ENCODE results near the gene SUCLA2.
"Not testable (repeated sequence)": the region's sequence is repeated elsewhere in the genome, so short reads cannot be mapped to it uniquely, and the experiment has no call there.

The SUCLA2 gene

DNA sequence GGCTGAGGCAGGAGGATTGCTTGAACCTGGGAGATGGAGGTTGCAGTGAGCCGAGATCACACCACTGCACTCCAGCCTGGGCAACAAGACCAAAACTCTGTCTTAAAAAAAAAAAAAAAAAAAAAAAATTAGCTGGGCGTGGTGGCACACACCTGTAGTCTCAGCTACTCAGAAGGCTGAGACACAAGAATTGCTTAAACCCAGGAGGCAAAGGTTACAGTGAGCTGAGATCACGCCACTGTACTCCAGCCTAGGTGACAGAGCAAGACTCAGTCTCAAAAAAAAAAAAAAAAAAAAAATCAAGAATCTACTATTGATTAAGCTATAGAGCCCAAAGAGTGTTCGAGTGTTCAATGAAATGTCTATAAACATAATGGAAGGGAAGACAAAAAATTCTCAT is 55.9 kb downstream of the SUCLA2 start:
- not testable (repeated sequence) for DNase-seq (ENCODE audit: low read depth); H3K4me3 ChIP-seq (ENCODE audit: low read length); H3K27me3 ChIP-seq (replicated peaks; ENCODE audit: control insufficient read depth, insufficient read depth, low read length); H3K4me1 ChIP-seq (ENCODE audit: control insufficient read depth, insufficient read depth, low read length); H3K9ac ChIP-seq (ENCODE audit: low read length); H3K9me3 ChIP-seq (ENCODE audit: control insufficient read depth, low read length)
- H3K36me3 ChIP-seq (ENCODE audit: control insufficient read depth, insufficient read depth, low read length, severe bottlenecking), result peaks cover 65% of the 10 kb centered on the region

DNA sequence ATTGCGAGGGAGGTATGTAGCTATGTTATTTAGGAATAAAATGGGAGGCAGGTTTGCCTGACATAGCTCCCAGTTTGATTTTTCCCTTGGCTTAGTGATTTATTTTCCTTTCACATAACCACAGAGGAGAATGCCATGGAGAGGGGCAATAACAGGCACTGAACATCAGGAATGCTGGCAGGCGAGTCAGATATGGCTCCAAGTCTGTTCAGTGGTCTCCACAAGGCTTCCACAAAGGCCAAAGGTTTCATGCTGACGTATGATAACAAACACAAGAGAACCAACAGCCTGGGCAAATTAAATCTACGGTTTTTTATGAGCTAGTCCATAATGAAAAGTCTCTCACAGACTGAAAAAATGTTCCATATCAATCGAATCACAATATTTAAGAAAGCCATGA is 66.7 kb downstream of the SUCLA2 start:
- Histone ChIP-seq H3K9me3 (ENCODE audit: control insufficient read depth, low read length) (no peaks in the 10 kb centered on the region), H3K4me3 (ENCODE audit: low read length) (no peak overlapping the region), H3K27me3 (replicated peaks; ENCODE audit: control insufficient read depth, insufficient read depth, low read length) (no peaks in the 10 kb centered on the region), H3K36me3 (ENCODE audit: control insufficient read depth, insufficient read depth, low read length, severe bottlenecking) (peaks cover 12% of the 10 kb centered on the region), H3K9ac (ENCODE audit: low read length) (no peak overlapping the region), H3K4me1 (ENCODE audit: control insufficient read depth, insufficient read depth, low read length) (no peaks in the 10 kb centered on the region)
- no peak for DNase-seq (ENCODE audit: low read depth)

DNA sequence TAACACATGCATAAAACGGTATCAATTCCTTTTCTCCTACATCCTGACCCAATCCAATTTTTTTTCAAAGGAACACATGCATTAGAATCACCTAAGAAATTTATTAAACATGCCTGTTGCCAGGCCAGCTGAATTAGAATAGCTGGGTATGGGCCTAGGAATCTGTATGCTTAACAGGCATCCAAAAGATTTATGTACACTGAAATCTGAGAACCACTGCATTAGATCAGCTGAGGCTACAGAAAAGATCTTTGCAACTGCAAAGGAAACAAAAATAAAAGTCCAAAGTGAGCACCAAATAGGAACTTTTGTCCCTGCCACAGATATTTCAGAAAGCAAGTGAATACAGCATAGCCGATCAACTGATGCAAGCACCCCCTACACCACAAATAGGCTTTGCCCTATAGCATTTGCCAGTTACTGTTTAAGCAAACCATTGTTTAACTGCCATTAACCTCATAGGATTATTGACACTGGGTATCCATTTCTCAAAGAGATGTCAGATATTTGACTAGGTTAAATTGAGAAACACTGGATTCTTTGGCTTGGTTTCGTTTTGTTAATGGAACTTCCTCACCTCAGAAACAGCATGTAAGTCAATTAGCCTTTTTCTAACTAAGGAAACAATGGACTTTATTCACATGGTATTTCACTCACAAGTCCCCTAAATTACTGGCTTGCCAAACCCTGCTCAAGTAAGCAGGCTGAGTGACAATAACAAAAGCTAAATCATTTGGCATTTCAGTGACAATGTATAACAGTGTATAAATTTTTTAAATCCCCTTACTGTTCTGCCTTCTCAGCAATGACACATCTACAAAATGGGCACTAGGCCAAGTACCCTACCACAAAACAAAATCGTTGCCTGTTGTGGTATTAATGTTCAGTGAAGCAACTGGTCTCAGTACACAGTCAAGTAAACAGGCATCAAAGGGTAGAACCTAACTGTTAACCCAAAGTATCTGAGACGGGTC is 67.8 kb downstream of the SUCLA2 start:
- no peaks in the 10 kb centered on the region for H3K9me3 ChIP-seq (ENCODE audit: control insufficient read depth, low read length)
- H3K4me1 ChIP-seq (ENCODE audit: control insufficient read depth, insufficient read depth, low read length), result no peaks in the 10 kb centered on the region
- H3K9ac ChIP-seq (ENCODE audit: low read length), result no peak overlapping the region
- H3K36me3 ChIP-seq (ENCODE audit: control insufficient read depth, insufficient read depth, low read length, severe bottlenecking), result peaks cover 11% of the 10 kb centered on the region
- H3K27me3 ChIP-seq (replicated peaks; ENCODE audit: control insufficient read depth, insufficient read depth, low read length), result no peaks in the 10 kb centered on the region
- DNase-seq (ENCODE audit: low read depth), result no peak
- H3K4me3 ChIP-seq (ENCODE audit: low read length), result no peak overlapping the region

DNA sequence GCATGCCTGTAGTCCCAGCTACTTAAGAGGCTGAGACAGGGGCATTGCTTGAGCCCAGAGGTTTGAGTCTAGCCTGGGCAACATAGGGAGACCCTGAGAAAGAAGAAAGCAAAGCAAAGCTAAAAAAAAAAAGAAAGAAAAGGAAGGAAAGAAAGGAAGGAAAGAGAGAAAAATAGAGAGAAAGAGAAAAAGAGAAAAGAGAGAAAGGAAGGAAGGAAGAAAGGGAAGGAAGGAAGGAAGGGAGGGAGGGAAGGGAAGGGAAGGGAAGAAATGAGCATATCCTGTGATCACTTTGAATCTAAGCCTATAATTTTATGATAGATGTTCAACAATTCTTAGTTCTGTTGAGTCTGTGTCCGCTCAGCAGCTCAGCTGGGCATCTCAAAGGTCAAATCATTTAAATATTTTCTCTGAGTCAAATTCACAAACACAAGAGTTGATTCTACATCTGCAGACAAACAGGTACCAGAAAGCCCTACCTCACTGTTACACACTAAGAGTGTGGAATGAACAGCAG is 70.4 kb downstream of the SUCLA2 start:
- Histone ChIP-seq H3K36me3 (ENCODE audit: control insufficient read depth, insufficient read depth, low read length, severe bottlenecking) (no peaks in the 10 kb centered on the region), H3K27me3 (replicated peaks; ENCODE audit: control insufficient read depth, insufficient read depth, low read length) (no peaks in the 10 kb centered on the region), H3K4me3 (ENCODE audit: low read length) (no peak overlapping the region), H3K4me1 (ENCODE audit: control insufficient read depth, insufficient read depth, low read length) (no peaks in the 10 kb centered on the region), H3K9ac (ENCODE audit: low read length) (no peak overlapping the region), H3K9me3 (ENCODE audit: control insufficient read depth, low read length) (no peaks in the 10 kb centered on the region)
- no peak for DNase-seq (ENCODE audit: low read depth)

DNA sequence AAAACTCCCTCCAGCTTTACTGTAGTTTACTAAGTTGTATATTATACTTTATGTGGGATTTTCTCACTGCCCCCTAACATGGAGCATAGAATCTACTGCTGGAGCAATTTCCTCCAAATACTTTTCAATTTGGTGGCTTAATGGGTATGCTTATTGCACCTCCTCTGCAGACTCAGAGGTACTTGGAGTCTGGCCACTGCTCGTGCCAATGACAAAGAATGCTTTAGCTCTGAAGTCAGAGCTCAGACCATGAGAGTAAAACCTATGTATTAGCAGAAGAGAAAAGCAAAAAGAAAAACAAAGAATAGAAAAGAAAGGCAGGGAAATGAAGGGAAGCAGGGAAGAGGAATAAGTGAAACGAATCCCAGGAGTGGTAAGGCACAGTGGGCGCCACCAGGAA is 71.9 kb downstream of the SUCLA2 start:
- no peaks in the 10 kb centered on the region for H3K36me3 ChIP-seq (ENCODE audit: control insufficient read depth, insufficient read depth, low read length, severe bottlenecking)
- H3K4me3 ChIP-seq (ENCODE audit: low read length), result no peak overlapping the region
- no peaks in the 10 kb centered on the region for H3K4me1 ChIP-seq (ENCODE audit: control insufficient read depth, insufficient read depth, low read length)
- no peak for DNase-seq (ENCODE audit: low read depth)
- no peak overlapping the region for H3K9ac ChIP-seq (ENCODE audit: low read length)
- H3K9me3 ChIP-seq (ENCODE audit: control insufficient read depth, low read length), result no peaks in the 10 kb centered on the region
- no peaks in the 10 kb centered on the region for H3K27me3 ChIP-seq (replicated peaks; ENCODE audit: control insufficient read depth, insufficient read depth, low read length)

DNA sequence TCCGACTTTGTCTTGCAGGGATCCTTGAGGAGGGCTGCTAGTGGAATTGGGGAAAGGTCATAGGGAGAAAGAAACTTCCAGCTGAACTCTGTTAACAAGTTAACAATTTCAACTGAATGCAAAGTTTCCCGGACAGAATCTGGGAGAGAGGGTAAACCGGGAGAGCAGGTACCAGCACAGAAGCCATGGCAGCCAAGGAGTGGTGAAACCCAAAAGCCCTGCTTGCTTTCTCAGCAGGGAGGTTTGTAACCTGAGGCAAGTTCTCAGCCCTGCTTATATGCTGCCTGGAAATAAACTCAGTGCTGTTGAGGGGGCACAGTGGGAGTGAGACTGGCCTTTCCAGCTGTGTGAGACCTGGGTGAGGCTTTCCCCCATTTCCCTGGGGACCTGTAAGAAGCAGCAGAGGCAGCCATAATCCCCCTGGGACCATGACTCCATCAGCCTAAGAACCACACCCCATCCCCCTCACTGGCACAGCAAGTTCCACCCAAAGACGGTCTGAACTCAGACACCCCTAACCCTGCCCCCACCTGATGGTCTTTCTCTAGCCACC is 84.0 kb downstream of the SUCLA2 start:
- Histone ChIP-seq H3K4me1 (ENCODE audit: control insufficient read depth, insufficient read depth, low read length) (no peaks in the 10 kb centered on the region), H3K27me3 (replicated peaks; ENCODE audit: control insufficient read depth, insufficient read depth, low read length) (no peaks in the 10 kb centered on the region), H3K4me3 (ENCODE audit: low read length) (no peak overlapping the region), H3K9ac (ENCODE audit: low read length) (no peak overlapping the region), H3K36me3 (ENCODE audit: control insufficient read depth, insufficient read depth, low read length, severe bottlenecking) (peaks cover 7% of the 10 kb centered on the region), H3K9me3 (ENCODE audit: control insufficient read depth, low read length) (peaks cover 10% of the 10 kb centered on the region)
- no peak for DNase-seq (ENCODE audit: low read depth)

DNA sequence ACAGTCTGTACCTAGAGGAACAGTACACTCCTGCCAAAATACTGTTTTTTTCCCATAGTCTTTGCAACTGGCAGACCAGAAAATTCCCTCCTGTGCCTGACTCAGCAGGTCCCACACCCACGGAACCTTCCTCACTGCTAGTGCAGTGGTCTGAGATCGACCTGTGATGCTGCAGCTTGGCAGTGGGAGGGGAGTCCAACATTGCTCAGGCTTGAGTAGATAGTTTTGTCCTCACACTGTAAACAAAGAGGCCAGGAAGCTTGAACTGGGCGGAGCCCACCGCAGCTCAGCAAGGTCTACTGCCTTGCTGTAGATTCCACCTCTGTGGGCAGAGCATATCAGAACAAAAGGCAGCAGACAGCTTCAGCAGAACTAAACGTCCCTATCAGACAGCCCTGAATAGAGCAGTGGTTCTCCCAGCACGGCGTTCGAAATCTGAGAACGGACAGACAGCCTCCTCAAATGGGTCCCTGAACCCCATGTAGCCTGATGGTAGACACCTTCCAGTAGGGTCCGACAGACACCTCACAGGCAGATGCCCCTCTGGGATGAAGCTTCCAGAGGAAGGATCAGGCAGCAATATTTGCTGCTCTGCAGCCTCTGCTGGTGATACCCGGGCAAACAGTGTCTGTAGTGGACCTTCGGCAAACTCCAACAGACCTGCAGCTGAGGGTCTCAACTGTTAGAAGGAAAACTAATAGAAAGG is 92.7 kb downstream of the SUCLA2 start:
- DNase-seq (ENCODE audit: low read depth), result no peak
- Histone ChIP-seq H3K27me3 (replicated peaks; ENCODE audit: control insufficient read depth, insufficient read depth, low read length) (no peaks in the 10 kb centered on the region), H3K9me3 (ENCODE audit: control insufficient read depth, low read length) (no peaks in the 10 kb centered on the region), H3K4me1 (ENCODE audit: control insufficient read depth, insufficient read depth, low read length) (peaks cover 6% of the 10 kb centered on the region), H3K9ac (ENCODE audit: low read length) (no peak overlapping the region), H3K36me3 (ENCODE audit: control insufficient read depth, insufficient read depth, low read length, severe bottlenecking) (peaks cover 6% of the 10 kb centered on the region), H3K4me3 (ENCODE audit: low read length) (no peak overlapping the region)

DNA sequence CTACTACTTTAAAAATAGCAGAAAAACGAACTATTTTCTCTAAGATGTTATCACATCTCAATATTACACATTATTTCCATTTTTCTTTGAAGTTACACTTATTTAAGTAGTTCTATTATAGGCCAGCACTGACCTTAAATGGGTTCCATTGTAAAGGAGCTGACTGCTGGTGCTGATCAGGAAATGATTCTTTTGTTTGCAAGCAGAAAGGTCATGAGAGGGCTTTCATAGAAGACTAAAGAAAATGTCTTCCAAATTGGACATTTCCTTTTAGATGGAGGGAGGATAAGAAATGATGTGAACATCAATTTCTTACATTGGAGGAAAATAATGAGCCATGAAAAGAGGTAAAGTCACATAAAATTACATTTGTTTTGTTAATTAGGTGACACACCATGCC is 96.2 kb downstream of the SUCLA2 start:
- H3K9ac ChIP-seq (ENCODE audit: low read length), result no peak overlapping the region

DNA sequence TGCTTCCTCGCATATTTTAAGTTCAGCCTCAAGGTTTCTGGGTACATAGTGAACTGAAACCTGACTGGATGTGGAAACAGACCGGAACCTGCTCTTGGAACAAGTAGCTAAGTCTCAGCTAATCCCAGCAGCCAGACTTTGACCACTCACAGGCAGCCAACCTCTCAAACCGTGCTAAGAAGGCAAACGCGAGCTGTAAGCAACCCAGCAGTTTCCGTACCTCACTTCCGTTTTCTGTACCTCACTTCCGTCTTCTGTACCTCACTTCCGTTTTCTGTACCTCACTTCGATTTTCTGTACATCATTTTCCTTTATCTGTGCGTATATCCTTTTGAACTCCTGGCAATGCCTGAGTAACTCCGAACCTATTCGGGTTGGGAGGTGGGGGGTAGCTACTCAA is 96.8 kb downstream of the SUCLA2 start:
- peak overlapping the region; percentile 47 for H3K9ac ChIP-seq (ENCODE audit: low read length)
- peaks cover 6% of the 10 kb centered on the region for H3K4me1 ChIP-seq (ENCODE audit: control insufficient read depth, insufficient read depth, low read length)
- no peaks in the 10 kb centered on the region for H3K27me3 ChIP-seq (replicated peaks; ENCODE audit: control insufficient read depth, insufficient read depth, low read length)
- peak overlapping the region; percentile 61 for H3K4me3 ChIP-seq (ENCODE audit: low read length)
- DNase-seq (ENCODE audit: low read depth), result no peak
- no peaks in the 10 kb centered on the region for H3K9me3 ChIP-seq (ENCODE audit: control insufficient read depth, low read length)
- peaks cover 8% of the 10 kb centered on the region for H3K36me3 ChIP-seq (ENCODE audit: control insufficient read depth, insufficient read depth, low read length, severe bottlenecking)

More for the DNA sequence above, 96.2 kb downstream of the SUCLA2 start:
- no peak for DNase-seq (ENCODE audit: low read depth)
- no peak overlapping the region for H3K4me3 ChIP-seq (ENCODE audit: low read length)
- H3K9me3 ChIP-seq (ENCODE audit: control insufficient read depth, low read length), result no peaks in the 10 kb centered on the region
- peaks cover 6% of the 10 kb centered on the region for H3K4me1 ChIP-seq (ENCODE audit: control insufficient read depth, insufficient read depth, low read length)
- H3K36me3 ChIP-seq (ENCODE audit: control insufficient read depth, insufficient read depth, low read length, severe bottlenecking), result peaks cover 8% of the 10 kb centered on the region
- H3K27me3 ChIP-seq (replicated peaks; ENCODE audit: control insufficient read depth, insufficient read depth, low read length), result no peaks in the 10 kb centered on the region

DNA sequence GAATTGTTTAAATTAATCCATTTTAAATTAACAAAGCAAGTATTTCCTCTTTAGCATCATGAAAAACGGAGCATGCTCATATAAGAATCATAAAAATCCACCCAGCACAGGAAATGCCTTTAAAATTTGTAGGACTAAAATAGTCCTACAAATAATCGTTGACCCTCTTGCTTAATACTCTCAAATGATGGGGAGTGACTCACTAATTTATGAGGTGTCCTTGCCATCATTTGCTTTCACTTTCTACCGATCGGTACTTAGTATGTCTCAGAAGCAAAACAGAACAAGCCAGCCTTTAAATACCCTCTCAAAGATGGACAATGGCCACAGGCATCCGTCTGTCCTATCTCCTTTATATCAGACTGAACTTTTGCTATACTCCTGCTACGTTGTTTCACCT is 97.2 kb downstream of the SUCLA2 start:
- DNase-seq (ENCODE audit: low read depth), result no peak
- Histone ChIP-seq H3K4me3 (ENCODE audit: low read length) (peak overlapping the region; percentile 61), H3K9me3 (ENCODE audit: control insufficient read depth, low read length) (no peaks in the 10 kb centered on the region), H3K27me3 (replicated peaks; ENCODE audit: control insufficient read depth, insufficient read depth, low read length) (no peaks in the 10 kb centered on the region), H3K9ac (ENCODE audit: low read length) (peak overlapping the region; percentile 47), H3K4me1 (ENCODE audit: control insufficient read depth, insufficient read depth, low read length) (peaks cover 6% of the 10 kb centered on the region), H3K36me3 (ENCODE audit: control insufficient read depth, insufficient read depth, low read length, severe bottlenecking) (peaks cover 8% of the 10 kb centered on the region)

DNA sequence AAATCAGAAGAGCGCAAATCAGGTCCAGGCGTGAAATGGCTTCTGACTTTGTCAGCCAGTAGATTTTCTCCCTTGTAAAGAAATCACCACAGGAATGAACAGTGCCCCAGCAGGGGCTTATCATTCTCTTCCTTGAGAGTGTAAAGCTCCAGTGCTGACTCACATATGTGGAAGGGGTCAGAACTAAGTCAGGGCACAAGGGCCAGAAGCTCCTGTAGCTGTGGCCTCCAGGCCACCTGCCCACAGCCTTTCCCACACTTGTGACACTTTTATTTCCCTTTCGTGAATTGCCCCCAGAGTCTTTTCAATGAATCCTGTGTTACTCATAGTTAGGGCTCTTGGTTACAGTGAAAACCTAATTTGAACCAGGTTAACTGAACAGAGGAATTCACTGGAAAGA is 99.6 kb downstream of the SUCLA2 start:
- DNase-seq (ENCODE audit: low read depth), result no peak
- no peaks in the 10 kb centered on the region for H3K27me3 ChIP-seq (replicated peaks; ENCODE audit: control insufficient read depth, insufficient read depth, low read length)
- H3K4me3 ChIP-seq (ENCODE audit: low read length), result no peak overlapping the region
- H3K4me1 ChIP-seq (ENCODE audit: control insufficient read depth, insufficient read depth, low read length), result peaks cover 6% of the 10 kb centered on the region
- H3K9me3 ChIP-seq (ENCODE audit: control insufficient read depth, low read length), result no peaks in the 10 kb centered on the region
- H3K9ac ChIP-seq (ENCODE audit: low read length), result no peak overlapping the region
- peaks cover 3% of the 10 kb centered on the region for H3K36me3 ChIP-seq (ENCODE audit: control insufficient read depth, insufficient read depth, low read length, severe bottlenecking)

Data from adipocyte (in vitro differentiated cells).